ENCODE results near the gene PITPNM3.

Gene PITPNM3

DNA sequence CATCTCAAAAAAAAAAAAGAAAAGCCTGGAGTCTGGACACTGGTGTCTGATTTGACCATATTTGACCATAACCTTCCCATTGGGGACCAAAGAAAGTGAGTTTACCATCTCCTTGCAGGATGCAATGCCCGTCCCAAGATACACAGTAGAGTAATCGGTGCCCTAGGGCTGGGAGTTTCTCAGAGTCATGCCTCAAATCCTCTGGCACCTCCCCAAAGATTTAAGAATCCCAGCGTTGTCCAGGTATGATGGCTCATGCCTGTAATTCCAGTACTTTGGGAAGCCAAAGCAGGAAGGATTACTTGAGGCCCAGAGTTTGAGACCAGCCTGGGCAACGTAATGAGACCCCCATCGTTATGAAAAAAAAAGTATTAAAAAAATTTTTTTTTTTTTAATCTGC, 5.0 kb downstream of the PITPNM3 start:
- DNase-seq: no peak

DNA sequence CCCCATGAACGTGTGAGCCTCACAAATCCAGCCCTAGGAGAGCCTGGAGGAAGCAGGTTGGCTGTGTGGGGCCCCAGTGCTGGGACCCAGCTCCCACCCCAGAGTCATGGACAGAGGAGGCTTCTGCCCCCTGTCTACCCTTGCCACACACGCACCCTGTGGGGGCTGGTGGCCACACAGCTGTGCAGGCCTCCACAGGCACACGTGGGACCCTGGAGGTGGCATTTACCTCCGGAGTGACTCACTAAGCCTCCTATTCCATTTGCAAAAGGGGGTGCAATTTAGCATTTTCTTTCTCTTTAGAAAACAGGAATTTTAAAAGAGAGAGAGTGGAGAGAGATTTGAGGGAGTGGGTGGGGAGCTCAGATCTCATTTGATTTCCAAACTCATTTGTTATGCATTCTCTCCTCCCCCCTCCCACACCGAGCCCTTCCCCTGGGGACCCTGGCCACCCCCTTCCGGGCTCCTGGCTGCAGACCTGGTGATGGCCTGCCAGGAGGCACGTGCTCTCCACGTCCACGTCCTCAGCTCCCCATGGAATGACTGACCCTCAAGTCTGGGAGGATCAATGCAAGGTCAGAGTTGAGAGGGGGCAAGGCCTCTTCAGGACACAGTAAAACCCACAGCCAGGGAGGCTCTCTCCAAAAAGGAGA, 6.8 kb downstream of the PITPNM3 start:
- DNase-seq: no peak

DNA sequence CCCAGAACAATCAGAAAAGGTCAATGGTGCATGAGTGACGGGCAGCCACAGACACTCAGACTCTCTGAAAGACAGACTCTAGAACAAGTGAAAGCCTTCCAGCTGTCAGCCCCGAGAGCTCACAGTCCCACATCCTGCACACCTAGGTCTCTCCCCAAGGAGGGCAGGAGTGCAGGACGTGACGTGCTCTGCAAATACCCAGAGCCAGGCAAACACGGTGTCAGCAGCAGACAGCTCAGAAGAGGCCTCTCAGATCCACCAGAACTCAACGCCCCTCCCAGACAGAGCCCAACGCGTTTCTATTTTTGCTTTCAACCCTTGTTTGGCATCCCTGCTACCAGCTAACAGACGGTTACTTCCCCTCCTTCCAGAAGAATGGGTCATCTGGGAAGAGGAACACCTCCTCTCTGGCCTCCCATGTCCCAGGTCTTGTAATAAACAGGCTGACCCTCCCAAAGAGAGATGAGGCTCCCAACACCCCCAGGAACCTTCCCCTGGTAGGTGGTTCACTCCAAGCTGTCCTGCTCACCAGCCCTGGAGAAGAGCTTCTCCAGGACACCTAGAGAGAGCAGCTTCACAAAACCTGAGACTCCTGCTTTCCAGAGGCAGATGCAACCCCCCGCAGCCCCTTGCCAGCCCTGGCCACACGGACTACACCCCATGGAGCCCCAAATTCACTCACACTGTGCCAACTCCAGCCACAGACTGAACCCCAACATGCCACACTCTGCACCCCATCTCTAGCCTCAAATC, 7.6 kb downstream of the PITPNM3 start:
- DNase-seq: no peak

DNA sequence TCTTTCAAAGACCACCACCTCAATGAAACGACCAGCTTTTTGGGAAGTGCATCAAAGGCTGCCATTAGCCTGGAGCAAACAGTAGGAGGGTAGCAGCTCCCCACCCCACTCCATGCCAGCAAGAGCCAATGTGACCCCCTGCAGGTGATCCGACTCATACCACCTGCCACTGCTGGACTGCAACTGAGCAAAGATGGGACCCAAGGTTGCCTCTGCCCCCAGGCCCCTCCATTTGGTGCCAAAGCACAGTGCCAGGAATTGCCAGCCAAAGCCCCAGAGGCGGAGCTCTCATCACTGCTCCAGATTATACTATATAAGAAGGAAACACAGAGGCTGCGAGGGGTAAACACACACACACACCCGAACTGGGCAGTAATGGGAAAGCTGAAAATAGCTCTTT, 8.3 kb downstream of the PITPNM3 start:
- DNase-seq: no peak

DNA sequence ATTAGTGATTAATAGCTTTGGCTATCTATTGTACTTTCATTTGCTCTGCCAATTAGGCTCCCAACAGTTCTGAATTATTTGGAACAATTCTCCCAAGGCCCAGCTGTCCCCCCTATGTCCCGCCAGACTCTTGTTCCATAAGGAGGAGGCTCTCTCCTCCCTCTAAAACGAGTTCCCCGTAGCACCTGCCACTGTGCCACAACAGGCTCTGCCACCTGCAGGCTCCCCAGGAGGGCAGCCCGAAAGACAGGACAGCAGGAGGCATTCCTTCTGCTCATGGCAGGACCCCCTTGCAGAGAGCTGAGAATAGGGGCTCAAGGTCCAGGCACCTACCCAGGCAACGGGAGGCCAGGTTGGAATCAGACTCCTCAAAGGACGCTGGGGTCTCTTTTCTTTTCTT, 9.0 kb downstream of the PITPNM3 start:
- no peak for DNase-seq

DNA sequence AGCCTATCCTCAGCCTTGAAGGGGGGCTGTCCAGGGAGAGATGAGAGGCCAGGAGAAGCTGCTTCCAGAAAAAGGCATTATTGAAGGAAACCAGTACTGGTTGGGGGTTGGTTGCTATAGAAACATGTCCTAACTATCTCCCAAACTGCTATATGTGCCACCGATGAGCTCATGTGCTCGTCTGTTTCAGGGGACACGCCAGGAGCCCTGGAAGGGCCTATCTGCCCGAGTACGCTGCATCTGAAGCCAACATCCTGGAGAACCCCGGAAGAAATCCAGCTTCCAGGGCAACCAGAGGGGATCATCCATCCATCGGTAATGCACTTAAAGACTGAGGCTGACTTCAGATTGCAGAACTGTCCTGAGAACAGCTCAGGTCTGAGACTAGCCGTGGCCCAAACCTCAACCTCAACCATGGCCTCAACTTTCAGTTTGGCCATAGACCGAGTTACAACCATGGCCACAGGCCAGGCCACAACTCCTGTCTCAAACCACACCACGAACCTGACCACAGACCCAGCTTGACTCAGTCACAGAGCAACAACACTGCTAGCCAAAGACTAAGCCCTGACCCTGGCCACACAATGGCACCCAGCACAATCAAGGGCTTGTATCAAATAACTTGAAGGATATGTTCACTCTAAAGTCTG, 10.2 kb downstream of the PITPNM3 start:
- no peak for DNase-seq

DNA sequence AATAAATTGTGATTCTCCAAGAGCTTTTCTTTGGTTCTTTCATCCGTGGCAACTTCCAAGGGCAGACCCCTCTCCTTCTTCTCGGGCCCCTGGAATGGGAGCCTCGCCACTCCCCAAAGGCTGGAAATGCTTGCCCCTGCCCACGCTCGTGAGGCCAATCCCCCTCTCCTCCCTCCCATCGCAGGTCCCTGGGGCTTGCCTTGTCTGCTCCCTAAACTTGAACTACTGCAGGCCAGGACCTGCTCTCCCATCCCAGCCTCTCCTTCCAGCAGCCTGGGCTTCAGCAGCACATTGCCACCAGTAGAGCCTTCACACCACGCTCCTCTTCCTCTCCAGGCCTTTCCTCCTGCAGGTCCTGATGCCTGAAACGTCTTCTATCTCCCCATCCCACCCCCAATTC, 11.1 kb downstream of the PITPNM3 start:
- no peak for DNase-seq

DNA sequence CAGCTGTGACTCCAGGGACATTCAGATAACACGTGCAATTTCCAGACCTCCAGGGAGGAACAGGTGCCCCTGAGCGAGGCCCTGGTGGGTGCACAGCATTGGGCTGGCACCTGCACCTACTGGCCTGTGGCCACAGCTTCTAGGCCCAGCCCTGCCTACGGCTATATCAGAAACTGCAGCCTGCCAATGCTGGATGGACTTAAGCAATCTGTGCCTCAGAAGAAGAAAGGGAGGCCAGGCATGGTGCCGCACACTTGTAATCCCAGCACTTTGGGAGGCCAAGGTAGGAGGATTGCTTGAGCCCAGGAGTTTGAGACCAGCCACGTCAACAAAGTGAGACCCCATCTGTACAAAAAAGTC, 12.4 kb downstream of the PITPNM3 start:
- DNase-seq: no peak

DNA sequence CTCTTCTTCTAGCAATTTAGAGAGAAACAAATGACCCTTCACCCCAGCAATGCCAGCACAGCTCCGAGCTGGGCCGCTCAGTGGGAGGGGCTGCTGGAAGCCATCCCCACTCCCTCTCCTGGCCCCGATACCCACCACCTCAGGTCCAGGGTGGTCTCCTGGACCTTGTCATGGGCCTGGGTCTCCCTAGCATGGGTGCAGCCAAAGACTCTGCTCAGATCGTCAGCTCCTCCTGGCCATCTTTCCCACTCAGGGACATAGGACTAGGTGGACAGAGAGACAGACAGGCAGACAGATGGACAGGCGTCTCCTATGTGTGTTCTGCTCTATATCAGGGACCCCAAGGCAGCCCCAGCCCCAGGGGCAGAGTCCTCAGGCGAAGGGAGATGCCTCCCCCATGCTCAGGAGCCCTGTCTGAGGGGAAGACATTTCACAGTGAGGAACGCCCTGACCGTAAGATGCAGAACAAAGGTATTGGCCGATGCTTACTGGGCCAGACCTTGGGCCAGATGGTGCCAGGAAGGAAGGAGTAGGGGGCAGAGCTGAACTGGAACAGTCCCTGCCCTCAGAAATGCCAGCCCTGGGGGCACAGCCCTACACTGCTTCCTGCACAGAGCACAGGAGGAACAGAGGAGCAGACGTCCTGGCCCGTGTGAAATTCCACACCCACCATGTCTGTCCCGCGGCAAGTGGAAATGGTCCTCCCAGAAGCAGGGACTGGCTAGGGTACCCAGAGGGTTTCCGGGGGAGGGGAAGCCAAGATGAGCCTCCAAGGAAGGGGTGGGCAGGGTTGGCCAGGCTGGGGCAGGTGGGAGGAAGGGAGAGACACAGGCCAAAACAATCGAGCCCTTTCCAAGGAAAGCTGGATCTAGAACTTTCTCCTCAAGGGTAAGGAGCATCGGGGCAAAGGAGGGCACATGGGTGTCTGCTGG, 13.0 kb downstream of the PITPNM3 start:
- DNase-seq: no peak

DNA sequence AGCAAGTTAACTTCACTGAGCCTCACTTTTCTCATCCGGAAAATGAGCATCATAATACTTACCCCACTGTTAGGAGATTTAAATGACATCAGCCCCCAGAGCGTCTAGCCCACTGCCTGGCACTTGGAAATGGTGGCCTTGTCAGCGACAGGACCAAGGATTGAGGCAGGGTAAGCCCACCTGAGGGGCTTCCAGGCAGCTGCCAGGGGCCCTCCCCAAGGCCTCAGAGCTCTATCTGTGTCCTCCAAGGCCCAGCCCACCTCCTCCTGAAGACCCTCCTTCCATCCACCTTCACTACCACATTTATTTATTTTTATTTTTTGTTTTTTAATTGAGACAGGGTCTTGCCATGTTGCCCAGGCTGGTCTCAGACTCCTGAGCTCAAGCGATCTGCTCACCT, 13.8 kb downstream of the PITPNM3 start:
- DNase-seq: no peak

DNA sequence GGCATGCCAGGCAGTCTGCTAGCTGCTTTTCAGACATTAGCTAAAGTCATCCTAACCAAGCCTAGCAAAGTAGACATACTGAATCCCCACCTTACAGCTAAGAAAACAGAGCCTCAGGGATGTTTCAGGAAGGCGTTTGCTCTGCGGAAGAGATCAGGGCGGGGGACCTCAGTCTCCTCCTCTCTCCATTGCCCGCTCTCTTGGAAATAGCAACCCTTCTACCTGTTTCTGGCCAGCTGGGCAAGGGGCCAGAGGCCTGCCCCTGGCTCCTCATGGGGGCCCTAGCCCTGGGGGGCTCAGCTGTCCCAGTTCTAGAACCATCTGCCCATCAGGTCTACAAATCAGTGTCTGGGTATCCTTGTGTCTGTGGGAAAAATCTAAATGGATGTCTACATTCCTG, 14.5 kb downstream of the PITPNM3 start:
- no peak for DNase-seq

DNA sequence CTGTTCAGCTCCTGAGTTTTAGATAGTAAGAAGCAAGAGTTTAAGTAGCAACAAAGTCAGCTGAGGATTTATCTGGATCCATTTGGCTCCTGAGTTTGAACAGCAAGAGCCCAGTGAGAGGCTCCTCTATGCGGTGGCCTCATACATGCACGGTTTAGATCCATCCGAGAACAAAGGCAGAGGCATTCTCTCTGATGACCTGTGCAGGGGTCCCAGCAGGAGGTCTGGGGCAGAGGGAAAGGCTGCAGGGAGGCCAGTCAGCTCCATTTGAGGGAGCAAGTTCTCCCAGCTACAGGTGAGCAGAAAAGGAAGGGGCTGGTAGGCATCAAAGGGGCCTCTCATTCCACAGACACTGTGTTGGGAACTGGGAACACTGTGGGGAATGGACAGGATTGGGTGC, 16.5 kb downstream of the PITPNM3 start:
- no peak for DNase-seq

DNA sequence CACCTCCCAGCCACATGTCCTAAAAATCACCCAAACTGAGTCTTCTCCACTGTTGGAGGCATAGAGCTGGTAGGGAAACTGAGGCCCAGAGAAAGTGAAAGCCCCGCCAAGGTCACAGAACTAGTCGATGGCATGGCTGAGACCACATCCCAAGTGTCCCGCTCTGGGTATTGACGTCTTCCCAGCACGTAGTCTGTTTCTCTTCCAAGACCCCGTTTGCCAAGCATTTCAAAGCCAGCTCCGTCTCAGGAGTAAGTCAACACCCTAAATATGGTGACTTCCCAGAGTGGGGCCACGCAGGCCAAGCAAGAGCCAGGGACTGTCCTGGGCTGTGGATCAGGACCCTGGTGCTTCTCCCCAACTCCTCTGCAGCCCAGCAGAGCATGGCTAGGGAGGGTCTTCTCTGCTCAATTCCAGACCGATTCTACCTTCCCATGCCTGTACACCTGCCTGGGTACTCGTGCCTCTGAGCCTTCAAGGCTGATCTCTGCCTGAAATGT, 19.7 kb downstream of the PITPNM3 start:
- no peak for DNase-seq

DNA sequence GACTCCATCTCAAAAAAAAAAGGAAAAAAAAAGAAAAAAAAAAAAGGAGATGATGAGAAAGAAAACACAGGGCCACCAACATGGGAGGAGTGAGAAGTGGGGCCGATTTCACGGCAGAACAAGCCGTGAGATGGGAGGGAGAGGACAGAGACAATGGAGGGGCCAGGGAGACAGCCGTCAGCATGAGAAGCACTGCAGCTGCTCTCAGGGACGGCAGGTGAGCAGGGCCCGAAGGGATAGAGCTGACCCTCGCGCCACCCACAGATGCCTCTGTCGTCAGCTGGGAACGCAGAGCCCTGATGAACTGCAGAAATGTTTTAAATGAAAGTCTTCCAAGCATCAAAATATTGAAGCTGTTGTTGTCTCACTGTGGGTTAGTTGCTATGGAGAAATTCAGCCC, 20.3 kb downstream of the PITPNM3 start:
- DNase-seq: no peak

DNA sequence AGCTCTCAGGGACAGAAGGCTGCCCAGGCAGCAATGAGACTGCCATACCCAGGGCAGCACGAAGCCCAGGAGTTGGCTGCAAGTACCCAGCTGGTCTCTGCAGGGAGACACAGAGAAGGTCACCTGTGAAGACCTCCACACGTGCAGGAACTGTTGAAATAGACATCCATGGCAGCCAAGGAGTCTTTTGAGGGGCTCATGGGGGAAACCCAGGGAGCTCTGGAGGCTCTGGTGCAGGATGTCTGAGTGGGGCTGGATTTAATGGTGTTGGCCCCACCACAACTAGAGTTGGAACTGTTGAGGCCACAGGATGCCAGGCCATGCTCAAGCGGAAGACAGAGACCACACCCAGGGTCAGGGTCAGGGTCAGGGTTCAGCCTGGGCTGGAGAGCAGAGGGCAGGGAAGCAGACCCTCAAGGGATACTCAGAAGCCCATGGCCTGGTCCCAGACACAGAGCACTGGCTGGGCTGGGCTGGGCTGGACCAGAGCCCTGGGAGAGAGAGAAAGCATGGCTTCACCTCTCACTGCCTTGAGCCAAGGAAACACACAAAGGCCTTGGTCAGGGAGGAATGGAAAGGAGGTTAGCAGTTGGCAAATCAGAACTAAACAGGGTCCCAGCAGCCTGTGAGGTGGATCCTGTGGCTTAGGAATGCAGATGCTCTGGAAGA, 21.4 kb downstream of the PITPNM3 start:
- no peak for DNase-seq

DNA sequence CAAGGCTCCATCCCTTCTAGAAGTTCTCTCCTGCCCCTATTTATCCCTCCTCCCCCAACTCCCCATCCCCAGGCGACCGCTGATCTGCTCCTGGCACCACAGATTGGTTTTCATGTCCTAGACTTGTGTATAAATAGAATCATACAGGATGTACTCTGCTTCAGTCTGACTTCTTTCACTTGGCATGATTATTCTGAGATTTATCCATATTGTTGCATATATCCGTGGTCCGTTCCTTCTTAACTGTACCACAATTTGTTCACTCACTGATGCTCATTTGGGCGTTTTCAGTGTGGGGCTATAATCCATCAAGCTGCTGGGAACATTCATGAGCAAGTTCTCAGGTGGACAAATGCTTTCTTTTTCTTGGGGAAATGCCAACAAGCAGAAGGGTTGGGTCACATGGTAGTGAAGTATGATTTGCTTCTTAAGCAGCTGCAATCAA, 23.9 kb downstream of the PITPNM3 start:
- no peak for DNase-seq

DNA sequence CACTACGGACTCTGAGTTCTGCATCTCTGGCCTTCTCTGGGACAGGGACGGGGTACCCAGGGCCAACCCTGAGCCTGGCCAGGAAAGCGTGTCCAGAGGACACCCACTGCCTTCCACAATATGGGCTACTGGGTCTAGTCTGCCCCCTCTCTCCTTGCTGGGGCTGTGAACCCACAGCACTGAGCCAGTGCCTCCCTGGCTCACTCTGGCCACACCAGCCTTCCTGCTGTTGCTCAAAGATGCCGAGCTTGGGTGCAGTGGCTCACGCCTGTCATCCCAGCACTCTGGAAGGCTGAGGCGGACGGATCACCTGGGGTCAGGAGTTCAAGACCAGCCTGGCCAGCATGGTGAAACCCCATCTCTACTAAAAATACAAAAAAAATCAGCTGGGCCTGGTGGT, 24.8 kb downstream of the PITPNM3 start:
- no peak for DNase-seq

DNA sequence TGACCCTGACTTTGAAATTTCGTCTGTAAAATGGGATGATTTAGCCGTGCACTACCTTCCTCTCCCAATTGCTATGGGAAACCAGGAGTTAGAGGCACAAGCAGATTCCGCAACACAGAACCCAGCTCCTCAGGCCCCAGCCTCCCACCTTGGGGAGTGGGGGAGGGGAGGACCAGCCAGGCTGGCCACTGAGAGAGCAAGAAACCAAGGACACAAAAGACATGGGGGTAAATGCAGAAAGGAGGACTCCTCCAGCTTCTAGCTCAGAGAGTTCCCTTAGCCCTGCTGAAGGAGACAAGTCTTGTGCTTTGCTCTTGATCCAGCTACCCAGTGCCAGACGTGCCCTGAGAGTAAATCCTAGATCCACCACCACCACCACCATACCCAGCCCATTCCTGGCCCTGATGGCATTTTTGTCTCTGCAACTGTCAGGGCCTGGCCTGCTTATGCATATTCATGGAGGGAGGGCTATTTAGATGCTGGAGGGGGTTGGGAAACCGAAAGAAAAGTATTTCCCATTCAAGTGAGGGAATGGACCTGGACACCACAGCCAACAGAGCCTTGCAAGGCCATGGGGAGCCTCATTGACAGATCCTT, 25.9 kb downstream of the PITPNM3 start:
- no peak for DNase-seq

DNA sequence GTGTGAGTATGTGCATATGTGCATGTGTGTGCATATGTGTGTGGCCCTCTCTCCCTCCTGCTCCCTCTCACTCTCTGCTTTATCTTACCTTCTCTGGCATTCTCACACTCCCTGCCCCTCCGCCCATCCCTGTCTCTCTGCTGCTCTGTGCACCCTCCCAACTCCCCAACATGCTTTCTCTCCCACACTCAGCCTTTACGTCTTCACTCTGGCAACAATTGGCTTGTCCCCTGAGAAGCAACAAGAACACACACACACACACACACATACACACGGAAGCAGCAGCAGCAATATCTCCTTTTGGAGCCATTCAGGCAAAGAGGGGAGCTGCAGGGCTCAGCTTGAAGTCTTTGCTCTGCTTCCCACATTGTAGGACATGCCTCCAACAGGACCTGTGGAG, 27.8 kb downstream of the PITPNM3 start:
- DNase-seq: no peak

DNA sequence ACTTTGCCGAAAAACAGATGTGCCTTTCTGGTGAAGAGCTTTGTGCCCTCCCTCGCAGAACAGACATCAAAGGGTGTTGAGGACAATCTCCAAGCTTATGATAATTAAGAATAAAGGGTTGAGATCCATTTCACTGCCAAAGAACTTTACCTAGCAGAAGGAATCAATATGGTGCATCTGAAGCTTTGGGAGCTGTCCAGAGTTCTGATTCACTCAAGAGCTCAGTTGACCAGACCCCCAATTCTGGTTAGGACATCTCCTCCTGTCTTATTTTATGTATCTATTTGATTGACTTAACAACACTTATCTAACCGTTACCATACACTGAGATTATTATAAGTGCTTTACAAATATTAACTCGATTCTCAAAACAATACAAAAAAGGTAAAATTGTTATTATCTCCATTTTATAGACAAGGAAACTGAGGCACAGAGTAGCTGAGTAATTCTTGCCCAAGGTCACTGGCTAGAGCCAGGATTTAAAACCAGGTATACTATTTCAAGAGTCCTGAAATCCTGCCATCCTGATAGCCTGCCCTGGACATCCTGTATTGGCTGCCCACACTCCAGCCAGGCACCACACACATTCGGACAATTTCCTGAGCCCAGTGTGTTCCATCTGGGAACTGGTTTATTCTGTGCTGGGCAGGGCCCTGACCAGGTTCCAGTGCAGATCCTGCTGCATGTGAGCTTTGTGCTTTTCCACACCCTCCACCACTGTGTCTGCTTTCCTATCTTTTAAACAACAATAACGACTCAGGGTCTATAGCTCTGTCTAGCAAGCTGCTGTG, 29.8 kb downstream of the PITPNM3 start:
- DNase-seq: no peak

DNA sequence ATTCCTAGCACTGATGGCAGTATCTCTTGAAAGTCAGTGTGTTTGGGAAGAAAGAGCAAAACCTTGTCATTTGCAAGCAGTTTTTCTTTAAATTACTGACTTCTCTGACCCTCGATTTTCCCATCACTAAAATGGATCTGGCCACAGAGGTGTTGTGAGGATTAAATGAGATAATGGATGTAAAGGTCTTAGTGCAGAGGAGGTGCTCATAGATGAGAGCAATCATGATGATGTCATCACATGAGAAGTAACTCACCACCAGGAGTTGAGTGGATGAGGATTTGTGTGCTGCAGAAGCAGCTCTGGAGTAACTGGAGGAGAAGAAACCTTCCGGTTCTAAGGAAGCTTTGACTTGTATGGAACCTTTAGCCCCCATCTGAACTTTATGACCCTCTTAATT, 30.6 kb downstream of the PITPNM3 start:
- DNase-seq: no peak

Measured in CD4-positive, alpha-beta T cell treated with Interleukin-21 for 1 hour (primary cell).